HEK293T (cell line): Measurements from ENCODE around the gene CNNM3.

Experiments used
- ELF4 ChIP-seq: fragments of 450-650 bp; IDR thresholded peaks from 2 replicates; pipeline ENCODE4 v1.6.1; 2017; ENCODE audit warnings: antibody characterized with exemption
- FOXA1 ChIP-seq: fragments of 450-650 bp; IDR thresholded peaks from 2 replicates; pipeline ENCODE4 v1.6.1; 2016; ENCODE audit warnings: mild to moderate bottlenecking
- HDGF ChIP-seq: fragments of 450-650 bp; IDR thresholded peaks from 2 replicates; pipeline ENCODE4 v1.6.1; 2017; ENCODE audit warnings: antibody characterized with exemption, borderline replicate concordance
- SP1 ChIP-seq: fragments of 450-650 bp; IDR thresholded peaks from 2 replicates; pipeline ENCODE4 v1.6.1; 2017
- SUZ12 ChIP-seq: fragments of 450-650 bp; IDR thresholded peaks from 2 replicates; pipeline ENCODE4 v1.6.1; 2016; ENCODE audit warnings: mild to moderate bottlenecking

- no peak for TF ChIP-seq FOXA1
- no peak for TF ChIP-seq ELF4
- no peak for TF ChIP-seq SUZ12
- TF ChIP-seq SP1: no peak
- no peak for TF ChIP-seq HDGF
These were observed 21.5 kb downstream of the CNNM3 start for GRCh38 chr2:96837575-96837974.
